ENCODE measurements around the gene KLF5.
A peak's percentile ranks its signal among the peaks of the same experiment; 100 is the strongest.

KLF5 gene

GRCh38 chr13:73034901-73035300 lies 23.9 kb upstream of the KLF5 start:
- Histone ChIP-seq H3K9me3 (no peaks in the 10 kb centered on the region), H3K4me3 (ENCODE audit: low read depth in 1 of 2, low read length in 1 of 2) (no peak overlapping the region), H3K27ac (no peak overlapping the region), H3K4me1 (ENCODE audit: control insufficient read depth in 1 of 2, insufficient read depth in 1 of 2, low read depth in 1 of 2, low read length in 1 of 2) (peaks cover 31 to 38% of the 10 kb centered on the region in 2 experiments), H3K36me3 (no peaks in the 10 kb centered on the region), H3K27me3 (no peaks in the 10 kb centered on the region)
- TF ChIP-seq CTCF (IDR thresholded peaks at IDR 0.05), result no peak

DNA sequence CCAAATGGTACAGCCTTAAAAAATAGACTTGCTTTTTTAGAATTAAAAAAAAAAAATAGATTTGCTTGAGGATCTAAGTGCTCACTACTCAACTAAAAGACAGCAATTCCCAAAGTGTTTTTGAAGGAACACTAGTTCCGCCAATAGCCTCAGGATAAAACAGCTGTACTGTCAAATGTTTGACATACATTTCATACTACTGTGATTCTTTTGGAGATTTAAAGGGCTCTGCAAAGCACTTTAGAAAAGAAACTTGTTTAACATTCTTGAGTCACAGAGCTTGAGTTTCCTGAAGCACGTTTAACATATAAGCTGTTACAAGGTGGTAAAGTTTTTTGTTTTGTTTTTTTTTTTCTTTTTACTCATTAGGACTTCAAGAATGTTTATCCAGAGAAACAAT lies 23.1 kb upstream of the KLF5 start:
- TF ChIP-seq CTCF (IDR thresholded peaks at IDR 0.05), result no peak
- no peak overlapping the region for H3K27ac ChIP-seq
- no peaks in the 10 kb centered on the region for H3K9me3 ChIP-seq

DNA sequence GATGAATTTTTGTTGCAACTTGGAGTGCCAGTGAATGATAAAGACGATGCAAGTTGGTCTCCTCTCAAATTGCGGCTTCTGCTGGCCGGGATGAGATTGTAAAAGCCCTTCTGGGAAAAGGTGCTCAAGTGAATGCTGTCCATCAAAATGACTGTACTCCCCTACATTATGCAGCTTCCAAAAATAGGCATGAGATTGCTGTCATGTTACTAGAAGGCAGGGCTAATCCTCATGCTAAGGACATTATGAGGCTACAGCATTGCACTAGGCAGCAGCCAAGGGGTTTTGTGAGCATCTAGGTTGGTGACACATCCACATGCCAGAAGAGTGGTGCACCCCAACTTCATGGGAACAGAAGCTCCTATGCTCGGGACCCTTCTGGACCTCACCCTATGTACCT lies 22.2 kb upstream of the KLF5 start:
- Histone ChIP-seq H3K4me1 (ENCODE audit: control insufficient read depth in 1 of 2, insufficient read depth in 1 of 2, low read depth in 1 of 2, low read length in 1 of 2) (peaks cover 38 to 48% of the 10 kb centered on the region in 2 experiments), H3K9me3 (no peaks in the 10 kb centered on the region), H3K27me3 (no peaks in the 10 kb centered on the region), H3K27ac (no peak overlapping the region), H3K4me3 (ENCODE audit: low read depth in 1 of 2, low read length in 1 of 2) (no peak overlapping the region), H3K36me3 (no peaks in the 10 kb centered on the region)
- no peak for TF ChIP-seq CTCF (IDR thresholded peaks at IDR 0.05)

More for the DNA sequence above, 23.1 kb upstream of the KLF5 start:
- Histone ChIP-seq H3K4me3 (ENCODE audit: low read depth in 1 of 2, low read length in 1 of 2) (no peak overlapping the region), H3K27me3 (no peaks in the 10 kb centered on the region), H3K36me3 (no peaks in the 10 kb centered on the region), H3K4me1 (ENCODE audit: control insufficient read depth in 1 of 2, insufficient read depth in 1 of 2, low read depth in 1 of 2, low read length in 1 of 2) (peaks cover 31 to 38% of the 10 kb centered on the region in 2 experiments)

DNA sequence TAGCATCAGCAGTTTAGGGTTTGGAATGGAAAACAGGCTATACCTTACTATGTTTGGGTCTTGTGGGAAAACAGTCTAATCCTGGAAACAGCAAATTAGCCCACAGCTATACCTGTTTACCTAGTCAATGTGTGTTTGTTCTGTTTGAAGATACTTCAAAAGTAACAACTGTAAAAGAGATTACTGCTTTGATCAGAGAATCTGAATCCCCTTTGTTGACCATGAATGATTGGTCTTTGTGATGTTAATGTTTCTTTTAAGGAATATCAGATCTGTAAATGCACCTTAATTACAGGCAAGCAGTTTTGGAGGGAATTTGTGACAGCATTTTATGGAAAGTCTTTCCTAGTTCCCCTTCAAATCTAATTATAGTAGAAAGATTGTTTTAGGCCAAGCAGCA lies 20.7 kb upstream of the KLF5 start:
- H3K9me3 ChIP-seq, result no peaks in the 10 kb centered on the region
- H3K4me1 ChIP-seq (ENCODE audit: control insufficient read depth in 1 of 2, insufficient read depth in 1 of 2, low read depth in 1 of 2, low read length in 1 of 2), result peaks cover 43 to 53% of the 10 kb centered on the region in 2 experiments
- H3K36me3 ChIP-seq, result no peaks in the 10 kb centered on the region
- TF ChIP-seq CTCF (IDR thresholded peaks at IDR 0.05), result no peak
- peak overlapping the region; percentile 79 for H3K27ac ChIP-seq
- no peaks in the 10 kb centered on the region for H3K27me3 ChIP-seq
- no peak overlapping the region for H3K4me3 ChIP-seq (ENCODE audit: low read depth in 1 of 2, low read length in 1 of 2)

DNA sequence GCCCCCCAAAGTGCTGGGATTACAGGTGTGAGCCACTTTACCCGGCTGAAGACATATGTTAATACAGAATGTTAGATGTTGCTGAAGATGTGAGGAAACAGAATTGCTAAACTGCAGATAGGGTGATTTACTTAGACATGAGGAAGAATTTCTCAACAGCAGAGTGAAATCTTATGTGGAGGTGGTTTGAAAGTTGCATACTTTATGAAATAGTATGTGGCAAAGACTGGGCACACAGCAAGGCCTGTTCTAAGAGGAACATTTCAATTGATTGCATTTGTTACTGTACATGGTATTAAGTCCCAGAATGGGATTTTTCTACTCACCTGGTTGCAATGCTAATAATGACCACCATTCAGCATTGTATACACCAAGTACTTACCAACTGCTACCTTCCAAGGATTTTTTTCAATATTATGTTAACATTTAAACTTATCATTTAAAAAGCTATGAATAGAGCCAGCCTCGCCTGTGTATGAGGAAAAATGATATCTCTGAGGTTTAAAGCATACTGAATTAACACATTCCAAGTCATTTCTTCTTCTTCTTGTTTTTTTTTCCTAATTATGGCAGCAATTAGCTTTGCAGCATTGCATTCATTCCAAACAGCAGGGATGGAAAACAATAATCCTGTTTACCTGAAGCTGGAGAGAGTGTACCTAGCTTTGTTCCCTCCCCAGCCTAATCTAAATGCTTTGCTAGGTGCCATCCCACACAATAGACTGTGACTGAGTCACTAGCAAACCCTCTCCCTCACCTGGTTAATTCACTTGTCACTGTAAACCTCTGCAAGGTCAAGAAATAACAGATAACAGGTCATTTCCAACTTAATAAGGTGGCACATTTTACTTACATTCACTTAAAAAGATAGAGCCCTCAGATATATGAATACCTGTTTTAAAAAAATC lies 19.4 kb upstream of the KLF5 start:
- Histone ChIP-seq H3K9me3 (no peaks in the 10 kb centered on the region), H3K36me3 (no peaks in the 10 kb centered on the region), H3K27me3 (no peaks in the 10 kb centered on the region), H3K4me3 (ENCODE audit: low read depth in 1 of 2, low read length in 1 of 2) (peak overlapping the region in 1 of 2 experiments; percentile 12), H3K4me1 (ENCODE audit: control insufficient read depth in 1 of 2, insufficient read depth in 1 of 2, low read depth in 1 of 2, low read length in 1 of 2) (peaks cover 43 to 53% of the 10 kb centered on the region in 2 experiments), H3K27ac (peak overlapping the region; percentile 79)
- no peak for TF ChIP-seq CTCF (IDR thresholded peaks at IDR 0.05)

All from neutrophil (primary cell).